GM19372 (cell line): Measurements from ENCODE around the gene DNLZ.

ENCODE experiments used
- ATAC-seq: cut with Tn5 transposase; IDR thresholded peaks from one replicate; pipeline ENCODE4 v1.9.1; 2021; ENCODE audit warnings: mild to moderate bottlenecking, low read depth, moderate library complexity; ENCODE audit not compliant: unreplicated experiment

Gene DNLZ

DNA sequence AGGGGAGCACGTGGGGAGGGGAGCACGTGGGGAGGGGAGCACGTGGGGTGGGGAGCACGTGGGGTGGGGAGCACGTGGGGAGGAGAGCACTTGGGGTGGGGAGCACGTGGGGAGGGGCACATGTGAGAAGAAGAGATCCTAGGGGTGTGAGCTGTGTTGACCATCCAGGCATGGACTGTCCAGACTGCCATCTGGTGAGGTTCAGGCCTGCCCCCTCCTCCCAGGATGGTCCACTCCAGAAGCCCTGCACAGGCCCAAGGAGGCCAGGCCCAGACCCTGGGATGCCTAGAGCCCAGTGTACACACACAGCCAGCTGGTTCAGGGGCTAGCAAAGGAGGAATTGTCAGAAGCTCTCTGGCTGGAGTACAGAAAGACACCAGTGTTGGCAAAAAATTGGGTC lies 34.1 kb upstream of the DNLZ start:
- ATAC-seq, result no peak

DNA sequence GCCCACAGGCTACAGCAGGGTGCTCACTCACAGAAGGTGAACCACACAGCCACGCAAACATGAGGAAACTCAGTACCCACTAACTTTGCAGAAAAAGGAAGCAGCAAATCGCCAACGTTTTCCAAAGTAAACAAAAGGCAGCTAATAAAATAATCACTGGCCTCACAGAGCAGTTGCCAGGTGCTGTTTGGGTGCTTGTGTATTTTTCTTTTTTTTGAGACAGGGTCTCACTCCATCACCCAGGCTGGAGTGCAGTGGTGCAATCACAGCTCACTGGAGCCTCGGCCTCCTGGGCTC lies 32.6 kb upstream of the DNLZ start:
- no peak for ATAC-seq

DNA sequence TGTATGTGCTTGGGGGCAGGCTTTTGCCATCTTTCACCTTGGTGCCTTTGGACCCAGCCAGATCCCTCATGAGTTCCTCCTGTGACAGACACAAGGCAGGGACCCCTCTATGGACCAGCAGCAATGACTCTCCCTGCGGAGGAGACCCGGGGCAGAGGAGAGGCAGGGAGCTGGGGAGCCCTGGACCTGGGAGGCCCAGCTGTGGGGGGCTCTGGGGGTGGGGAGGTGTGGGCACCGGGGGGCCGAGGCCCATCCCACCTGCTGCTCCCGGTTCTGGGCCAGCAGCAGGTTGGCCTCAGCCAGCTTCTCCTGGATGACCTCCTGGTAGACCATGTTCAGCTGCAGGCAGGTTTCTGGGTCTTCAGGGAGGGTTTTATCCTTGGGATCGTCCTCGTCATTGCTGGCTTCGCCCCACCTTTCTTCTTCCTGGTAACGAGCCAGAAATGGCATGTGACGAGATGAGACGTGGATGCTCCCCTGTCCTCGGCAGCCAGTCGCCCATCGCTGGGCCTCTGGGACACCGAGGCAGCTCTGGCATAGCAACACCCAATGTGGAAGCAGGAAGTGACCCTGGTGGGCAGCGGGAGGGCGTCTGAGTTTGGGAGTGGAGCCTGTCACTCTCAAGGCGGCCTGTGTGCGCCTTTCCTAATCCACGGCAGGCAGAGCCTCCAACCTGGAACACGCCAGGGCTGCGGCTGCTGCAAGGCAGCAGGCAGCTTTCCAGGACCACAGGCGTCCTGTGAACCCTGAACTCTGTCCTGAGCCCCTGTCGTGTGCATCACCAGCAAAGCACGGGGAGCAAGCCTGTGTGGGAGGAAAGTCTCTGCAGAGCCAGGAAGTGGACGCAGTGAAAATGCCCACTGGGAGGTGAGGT lies 32.0 kb upstream of the DNLZ start:
- no peak for ATAC-seq

DNA sequence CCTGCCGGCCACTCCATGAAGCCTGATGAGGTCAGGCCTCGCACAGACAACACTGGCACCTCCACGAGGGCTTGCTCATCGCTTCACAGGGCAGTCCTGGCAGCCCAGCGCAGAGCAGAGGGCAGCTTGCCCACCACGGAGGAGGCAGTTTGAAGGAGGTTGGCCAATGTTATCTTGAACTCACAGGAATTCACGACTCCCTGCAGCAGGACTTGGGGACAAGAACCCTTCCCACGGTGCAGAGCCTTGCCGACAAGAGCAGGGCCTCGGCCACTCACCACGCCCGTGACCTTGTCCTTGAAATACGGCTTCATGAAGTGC lies 31.4 kb upstream of the DNLZ start:
- no peak for ATAC-seq

DNA sequence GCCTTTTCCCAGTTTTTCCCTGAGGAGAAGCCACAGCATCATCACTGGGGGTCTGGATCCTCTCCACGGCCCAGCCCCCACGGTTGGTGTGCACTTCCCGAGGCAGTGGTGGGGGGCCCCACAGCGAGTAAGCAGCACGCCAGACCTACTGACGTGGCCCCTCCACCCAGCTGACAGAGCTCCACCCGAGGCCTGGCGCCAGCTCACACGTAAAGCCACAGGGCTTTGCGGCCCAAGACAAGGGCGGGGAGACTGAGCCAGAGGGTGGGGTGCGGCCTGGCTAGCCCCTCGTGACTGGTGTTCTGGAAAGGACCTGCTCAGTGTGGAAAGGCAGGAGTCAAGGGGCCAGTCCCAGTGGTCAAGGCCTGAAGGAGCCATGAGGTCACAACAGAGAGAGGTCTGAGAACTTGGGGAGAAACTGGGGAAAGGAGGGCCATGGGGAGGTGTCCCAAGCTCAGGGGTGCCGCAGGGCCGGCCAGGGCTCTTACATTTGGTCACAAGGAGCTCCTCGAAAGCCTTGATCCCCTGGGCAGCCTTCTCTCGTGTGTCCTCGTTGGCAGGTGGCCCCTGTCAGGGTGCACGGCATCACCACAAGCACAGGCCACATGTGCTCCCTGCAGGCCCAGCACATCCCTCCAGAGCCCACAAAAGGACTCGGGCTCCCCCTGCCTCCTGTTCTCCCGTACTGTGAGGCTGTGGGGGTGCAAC lies 30.9 kb upstream of the DNLZ start:
- no peak for ATAC-seq

DNA sequence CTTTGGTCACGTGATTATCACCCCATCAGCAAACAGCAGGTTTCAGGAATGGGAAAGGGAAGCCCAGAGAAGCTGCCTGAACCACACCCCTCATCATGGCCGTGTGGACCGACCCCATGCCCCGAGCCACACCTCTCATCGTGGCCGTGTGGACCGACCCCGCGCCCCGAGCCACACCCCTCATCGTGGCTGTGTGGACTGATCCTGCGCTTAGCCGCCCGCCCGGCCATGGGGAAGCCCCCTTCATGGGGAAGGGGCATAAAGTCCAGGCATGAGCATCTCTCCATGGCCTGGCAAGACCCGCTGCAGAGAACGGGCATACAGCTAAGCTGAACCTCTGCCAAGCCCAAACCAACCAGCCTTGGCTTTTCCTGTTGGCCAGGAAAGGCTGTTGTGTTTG lies 30.0 kb upstream of the DNLZ start:
- no peak for ATAC-seq

DNA sequence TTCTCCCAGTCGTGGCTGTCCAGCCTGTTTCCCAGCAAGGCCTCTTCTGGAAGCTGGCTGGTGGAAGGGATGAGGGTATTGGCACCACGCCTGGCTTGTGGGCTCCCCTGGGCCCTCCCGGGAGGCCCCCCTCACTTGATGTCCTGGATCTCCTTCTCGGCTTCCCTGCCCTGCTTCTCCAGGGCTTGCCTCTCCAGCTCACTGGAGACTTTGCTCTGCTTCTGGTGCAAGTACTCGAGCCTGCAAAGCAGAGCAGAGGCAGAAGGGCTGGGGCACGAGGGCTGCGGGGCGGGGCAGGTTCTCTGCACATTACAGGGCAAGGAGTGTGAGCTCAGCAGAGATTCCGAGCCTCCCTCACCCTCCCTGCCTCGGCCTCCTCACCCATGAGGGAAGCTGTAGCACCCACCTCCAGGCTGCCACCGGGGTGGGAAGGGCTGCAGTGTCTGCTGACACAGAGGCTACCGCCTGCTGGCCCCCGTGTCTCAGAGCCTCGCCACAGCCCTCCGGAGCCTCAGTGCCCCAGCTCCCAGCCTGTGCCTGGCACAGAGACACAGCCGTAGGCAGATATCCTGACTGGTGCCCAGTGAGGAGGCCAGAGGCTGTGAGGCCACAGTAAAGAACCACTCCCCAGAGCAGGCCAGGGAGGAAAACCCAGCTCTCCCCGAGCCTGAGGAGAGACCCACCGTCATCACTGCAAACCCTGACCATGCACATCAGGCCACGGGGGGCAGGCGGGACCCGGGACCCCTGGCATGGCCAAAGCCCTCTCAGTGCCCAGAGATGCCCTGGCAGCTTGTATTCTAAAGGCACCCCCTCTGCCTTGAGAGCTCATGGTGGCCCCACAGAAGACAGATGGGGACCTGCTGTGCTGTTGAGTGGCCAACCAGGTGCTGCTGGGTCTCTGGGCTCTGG lies 29.2 kb upstream of the DNLZ start:
- ATAC-seq, result no peak

DNA sequence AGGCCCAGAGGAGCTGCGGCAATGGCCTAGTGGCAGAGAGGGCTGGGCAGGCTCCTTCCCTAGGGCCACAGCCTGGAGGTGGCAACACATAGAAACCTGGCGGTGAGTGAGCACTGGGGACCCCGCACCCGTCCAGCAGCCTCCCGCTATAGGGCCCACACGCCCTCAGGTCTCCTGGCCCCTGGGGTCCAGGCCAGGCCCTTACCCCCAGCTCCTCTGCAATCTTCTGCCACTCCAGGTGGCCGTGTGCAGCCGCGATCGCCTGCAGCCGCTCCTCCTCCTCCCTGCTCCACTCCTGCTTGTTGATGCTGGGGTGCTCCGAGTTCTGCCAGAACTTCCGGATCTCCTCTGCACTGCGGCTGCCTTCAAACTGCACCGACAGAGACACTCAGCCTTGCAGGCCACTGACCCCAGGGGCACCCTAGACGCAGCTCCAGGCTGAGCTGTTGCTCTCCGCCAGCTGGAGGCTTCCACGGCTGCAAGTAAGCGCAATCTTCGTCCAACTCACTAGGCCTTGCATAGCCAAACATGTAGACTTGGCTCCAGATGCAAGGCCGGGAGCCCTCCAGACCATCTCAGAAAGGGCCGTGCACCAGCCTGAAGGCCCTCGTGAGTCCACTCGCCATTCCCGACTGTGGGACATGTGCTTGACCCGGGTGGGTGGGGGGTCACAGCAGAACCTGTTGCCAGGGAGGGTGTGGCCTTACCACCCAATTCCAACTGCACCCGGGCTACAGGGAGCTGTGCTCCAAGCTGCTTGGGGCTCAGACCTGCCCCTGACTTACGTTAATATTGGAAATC lies 28.4 kb upstream of the DNLZ start:
- no peak for ATAC-seq

DNA sequence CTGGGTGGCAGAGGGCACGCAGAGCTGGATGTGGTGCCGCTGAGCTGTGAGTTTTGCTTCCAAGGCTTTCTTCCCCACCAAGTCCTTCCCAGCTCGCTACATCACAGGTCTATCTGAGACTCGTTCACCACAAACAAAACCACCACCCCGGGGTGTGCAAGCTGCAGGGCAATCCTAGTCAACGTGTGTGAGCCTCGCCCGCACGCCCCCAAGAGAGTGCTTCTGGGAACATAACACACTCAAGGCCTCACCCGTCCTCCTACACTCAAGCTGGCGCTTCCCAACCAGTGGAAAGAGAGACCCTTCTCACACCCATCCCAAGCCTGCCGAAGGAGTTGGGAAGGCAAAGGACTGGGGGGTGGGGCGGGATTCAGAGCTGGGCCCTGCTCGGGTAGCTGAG lies 25.9 kb upstream of the DNLZ start:
- no peak for ATAC-seq

DNA sequence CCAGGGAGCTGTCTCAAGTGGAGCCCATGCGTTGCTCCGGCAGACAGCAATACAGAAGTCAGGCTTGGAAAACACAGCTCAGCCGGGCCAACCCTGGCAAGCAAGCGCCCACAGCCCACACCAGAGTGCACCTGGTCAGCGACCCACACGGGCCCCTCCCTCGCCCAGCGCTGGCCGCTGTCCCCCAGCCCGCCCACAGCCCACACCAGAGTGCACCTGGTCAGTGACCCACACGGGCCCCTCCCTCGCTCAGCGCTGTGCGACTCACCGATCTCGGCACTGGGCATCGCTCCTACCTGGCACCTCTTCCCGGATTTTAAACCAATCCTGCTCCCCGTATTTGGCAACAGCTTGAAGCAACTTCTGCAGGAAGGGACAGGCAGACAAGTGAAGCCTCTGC lies 23.7 kb upstream of the DNLZ start:
- ATAC-seq, result no peak

DNA sequence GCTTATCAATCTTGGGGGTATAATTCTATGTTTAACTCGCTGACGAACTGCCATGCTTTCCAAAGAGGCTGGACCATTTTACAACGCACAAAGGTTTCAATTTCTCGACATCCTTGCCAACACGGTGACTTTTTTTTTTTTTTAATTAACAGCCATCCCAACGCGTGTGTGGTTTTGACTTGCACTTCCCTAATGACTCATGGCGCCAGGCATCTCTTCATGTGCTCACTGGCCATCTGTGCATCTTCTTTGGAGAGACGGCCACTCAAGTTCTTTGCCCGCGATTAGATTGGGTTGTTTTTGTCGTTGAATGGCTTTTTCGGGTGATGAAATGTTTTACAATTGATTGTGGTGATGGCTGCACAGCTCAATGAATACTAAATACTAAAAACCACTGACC lies 22.5 kb upstream of the DNLZ start:
- ATAC-seq, result no peak

DNA sequence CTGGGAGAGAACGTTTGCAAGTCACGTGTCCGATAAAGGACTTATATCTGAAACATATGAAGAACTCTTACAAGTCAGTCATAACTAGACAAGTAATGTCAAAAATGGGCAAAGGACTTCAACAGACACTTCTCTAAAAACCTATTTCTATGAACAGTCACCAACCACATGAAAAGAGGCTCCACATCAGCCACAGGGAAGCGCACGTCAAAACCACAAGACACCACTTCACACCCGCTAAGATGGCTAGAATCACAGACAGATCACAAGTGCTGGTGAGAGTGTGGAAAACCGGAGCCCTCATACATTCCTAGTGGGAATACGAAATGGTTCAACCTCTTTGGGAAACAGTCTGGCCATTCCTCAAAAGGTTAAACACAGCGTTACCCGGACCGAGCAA lies 21.5 kb upstream of the DNLZ start:
- no peak for ATAC-seq

DNA sequence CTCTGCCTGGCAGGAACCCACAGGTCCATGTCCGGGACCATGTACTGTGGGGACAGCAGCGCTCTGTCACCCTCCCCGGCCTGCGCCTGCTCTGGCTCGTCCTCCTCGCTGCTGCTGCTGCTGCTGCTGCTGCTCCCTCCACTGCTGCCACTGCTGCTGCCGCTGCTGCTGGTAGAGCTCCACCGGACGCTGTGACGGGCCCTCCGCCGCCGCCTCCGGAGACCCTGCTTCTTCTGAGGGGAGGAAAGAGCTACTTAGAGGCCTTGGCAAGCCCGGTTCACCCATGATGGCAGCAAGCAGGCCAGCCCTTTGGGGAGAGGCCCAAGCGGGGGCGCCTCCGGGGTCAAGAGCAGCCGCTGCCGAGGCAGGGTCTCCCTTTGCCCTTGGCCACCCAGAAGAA lies 19.9 kb upstream of the DNLZ start:
- ATAC-seq, result no peak

DNA sequence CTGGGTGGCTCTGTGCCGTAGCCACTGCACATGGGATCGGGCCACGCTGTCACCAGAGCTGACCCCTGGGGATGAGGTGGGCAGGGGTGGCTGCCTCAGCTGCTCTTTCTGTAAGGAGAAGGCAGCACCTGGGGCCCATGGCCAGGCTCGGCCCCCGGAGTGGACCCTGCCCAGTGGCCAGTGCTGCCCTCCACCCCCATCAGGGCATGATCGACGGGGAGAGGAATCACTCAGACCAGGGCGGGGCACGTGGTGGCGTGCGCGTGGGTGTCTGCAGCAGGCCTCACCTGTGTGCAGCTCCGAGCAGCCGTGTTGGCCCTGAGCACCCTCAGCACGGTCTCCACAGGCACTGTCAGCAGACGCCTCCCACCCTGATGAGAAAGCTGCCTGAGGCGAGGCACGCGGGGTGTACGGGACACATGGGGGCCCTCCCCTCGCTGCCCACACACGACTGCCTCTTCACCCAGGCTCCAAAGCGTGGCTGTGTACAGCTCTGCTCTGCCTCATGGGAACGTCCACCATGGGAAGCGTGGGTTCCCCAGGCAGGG lies 18.5 kb upstream of the DNLZ start:
- ATAC-seq, result no peak

DNA sequence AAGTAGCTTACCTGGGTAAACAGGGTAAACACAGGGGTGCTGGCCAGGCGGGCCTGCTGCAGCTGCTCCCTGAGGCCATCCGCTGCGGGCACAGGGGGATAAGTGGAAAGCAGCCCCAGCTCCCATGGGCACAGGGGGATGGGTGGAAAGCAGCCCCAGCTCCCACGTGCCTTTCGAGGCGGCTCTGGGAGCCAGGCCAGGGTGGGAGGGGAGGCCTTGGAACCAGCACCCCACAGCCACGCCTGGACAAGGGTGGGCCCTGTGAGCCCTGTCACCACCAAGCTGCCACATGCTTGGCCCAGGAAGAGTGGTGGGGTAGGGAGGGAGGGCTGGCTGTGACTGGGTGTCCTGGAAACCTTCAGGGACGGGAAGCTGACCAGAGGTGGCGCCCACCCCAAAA lies 17.8 kb upstream of the DNLZ start:
- ATAC-seq, result no peak

DNA sequence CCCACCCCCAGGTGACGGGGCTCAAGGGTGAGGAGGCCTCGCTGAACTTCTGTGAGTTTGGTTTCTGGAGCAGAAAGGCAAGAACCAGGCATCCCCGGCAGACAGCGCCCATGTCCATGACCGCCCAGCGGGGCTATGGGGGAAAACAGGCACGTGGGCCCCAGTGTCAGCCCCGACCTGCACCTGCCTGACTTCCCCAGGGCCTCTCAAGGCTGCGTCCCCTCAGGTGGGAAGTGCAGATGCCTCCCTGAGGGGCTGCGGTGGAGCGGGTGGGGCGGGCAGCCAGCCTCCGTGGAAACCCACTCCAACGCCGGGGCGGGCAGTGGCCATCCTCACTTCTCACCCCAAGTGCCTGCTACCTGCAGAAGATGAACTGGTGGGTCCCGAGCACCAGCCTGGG lies 16.8 kb upstream of the DNLZ start:
- ATAC-seq, result no peak

DNA sequence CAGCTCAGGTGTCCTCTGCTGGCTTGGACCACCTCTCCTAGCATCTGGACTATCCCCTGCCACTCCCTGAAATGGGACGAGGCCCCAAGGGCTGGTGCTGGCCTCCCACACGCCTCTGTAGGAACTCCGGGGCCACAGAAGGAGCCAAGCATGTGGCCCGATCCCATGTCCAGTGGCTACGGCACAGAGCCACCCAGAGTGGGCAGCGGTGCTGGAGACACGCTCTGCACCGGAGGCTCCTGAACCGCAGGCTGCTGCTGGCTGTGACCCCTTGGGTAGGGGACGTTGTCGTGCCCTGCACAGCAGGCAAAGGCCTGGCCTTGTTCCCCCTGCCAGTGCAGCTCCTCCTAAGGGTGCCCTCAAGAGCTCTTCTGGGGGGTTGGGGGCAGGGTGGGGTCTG lies 16.3 kb upstream of the DNLZ start:
- ATAC-seq, result no peak

DNA sequence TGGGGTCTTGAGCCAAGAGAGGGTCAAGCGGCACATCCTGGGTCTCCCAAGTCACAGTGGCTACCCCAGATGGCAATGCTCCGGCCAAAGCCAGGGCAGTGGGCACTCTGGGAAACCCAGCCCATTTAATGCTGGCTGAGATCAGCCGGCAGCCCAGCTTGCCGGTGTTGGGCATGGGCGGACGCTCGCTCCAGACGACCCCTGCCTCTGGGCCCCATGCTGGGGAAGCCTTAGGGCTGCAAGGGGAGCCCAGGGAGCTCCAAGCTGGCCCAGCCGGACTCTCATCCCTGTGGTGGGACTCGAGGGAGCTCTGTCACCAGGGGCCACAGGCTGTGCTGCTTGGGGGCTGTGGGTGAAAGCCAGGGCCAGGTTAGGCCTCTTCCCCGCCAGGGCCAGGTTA lies 15.9 kb upstream of the DNLZ start:
- no peak for ATAC-seq

DNA sequence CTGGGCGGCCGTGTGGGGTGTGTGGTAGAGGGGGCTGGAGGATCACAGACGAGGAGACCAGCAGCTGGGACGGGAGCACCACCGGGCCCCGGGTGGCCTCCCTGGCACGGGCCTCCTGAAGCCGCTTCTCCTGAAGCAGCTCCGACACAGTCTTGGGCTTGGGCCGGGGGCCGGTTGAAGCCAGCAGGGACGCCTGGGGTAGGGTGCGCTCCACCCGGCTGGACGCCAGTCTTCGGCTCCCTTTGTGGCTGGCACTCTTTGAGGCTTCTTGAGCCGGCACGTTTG lies 15.4 kb upstream of the DNLZ start:
- ATAC-seq, result no peak

DNA sequence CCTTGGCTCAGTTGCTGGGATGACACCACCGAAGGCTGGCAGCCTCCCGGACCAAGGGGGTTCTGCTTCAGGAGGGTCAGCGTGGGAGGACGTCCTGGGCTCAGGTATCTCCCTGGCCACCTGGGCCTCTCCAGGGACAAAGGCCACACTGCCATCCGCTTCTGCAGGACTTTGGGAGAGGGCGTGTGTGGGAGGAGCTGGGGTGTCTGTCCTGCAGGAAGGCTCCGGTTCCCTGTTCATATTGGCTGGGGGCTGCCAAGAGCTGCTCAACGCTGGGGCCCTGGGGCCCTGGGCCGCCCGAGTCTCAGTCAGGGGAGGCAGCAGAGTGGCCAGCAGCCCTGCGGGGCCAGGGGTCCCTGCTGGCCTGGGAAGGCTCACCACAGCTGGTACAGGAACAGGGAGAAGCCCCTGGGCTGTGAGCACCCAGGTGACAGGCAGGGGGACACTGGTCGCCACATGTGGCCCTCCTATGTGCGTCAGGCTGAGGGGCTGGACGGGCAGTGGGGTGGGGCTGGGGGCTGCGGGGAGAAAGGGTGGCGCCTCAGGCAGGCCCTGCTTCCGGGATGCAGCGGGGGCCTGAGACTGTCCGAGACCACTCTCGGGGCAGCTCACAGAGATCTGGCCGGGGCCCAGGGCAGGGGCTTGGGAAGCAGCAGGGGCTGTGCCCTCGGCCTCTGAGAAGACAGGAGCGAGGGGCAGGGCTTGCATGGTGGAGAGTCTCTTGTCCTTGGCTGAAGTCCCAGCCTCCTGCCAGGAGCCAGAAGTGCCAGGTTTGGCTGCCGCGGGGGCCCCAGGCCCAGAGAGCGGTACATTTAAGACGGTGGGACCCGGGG lies 14.8 kb upstream of the DNLZ start:
- no peak for ATAC-seq
